A549 (cell line): ENCODE results near the gene NTN1.

Experiments
- CHD4 ChIP-seq: fragments of 200-600 bp; sonication (generic); IDR thresholded peaks from 2 replicates; pipeline ENCODE4 v1.6.1; 2016; ENCODE audit warnings: antibody characterized with exemption, mild to moderate bottlenecking, borderline replicate concordance
- CTCF ChIP-seq: fragments of >200 bp; sonication (Bioruptor Twin); formaldehyde crosslinking; IDR thresholded peaks from 3 replicates; pipeline ENCODE4 v1.5.1; 2016
- HEYL ChIP-seq: fragments of 250-450 bp; sonication (Bioruptor Pico); IDR thresholded peaks from 2 replicates; pipeline ENCODE4 v1.8.0; 2021; ENCODE audit warnings: mild to moderate bottlenecking, moderate library complexity
- HMGXB4 ChIP-seq: fragments of 250-450 bp; sonication (Bioruptor Pico); IDR thresholded peaks from 2 replicates; pipeline ENCODE4 v1.5.0; 2021; ENCODE audit warnings: mild to moderate bottlenecking, moderate library complexity, borderline replicate concordance
- JUN ChIP-seq, 2 experiments: fragments of >200 bp; sonication (Bioruptor Twin); formaldehyde crosslinking; IDR thresholded peaks; 2 replicates in 1 of 2; 3 replicates in 1 of 2; pipeline ENCODE4 v1.6.1; 2016 to 2017
- MAFK ChIP-seq: fragments of 450-650 bp; IDR thresholded peaks from 2 replicates; pipeline ENCODE4 v1.6.1; 2014; ENCODE audit not compliant: partially characterized antibody
- POLR2A ChIP-seq: IDR thresholded peaks from 2 replicates; pipeline ENCODE4 v1.6.1; 2012; ENCODE audit warnings: mild to moderate bottlenecking, low read length
- RNF2 ChIP-seq: fragments of 200-600 bp; sonication (generic); IDR thresholded peaks from 2 replicates; pipeline ENCODE4 v1.6.1; 2016; ENCODE audit warnings: low read depth, mild to moderate bottlenecking, antibody characterized with exemption, moderate library complexity, borderline replicate concordance

GRCh38 chr17:9195961-9196670 is 174.8 kb downstream of the NTN1 start:
- TF ChIP-seq CTCF (no peak), HEYL (no peak), POLR2A (no peak), RNF2 (no peak), JUN (IDR thresholded peaks at IDR 0.05) (no peak), MAFK (no peak), HMGXB4 (CRISPR knock-in tag) (no peak), CHD4 (no peak)
